ENCODE results near the gene AHCYL2.

- TF ChIP-seq CTCF (conservative IDR thresholded peaks at IDR 0.05; ENCODE audit: low read length) (no peak), EZH2phosphoT487 (IDR thresholded peaks at IDR 0.05; ENCODE audit: borderline replicate concordance, low read depth, low read length) (no peak)
Observed at GRCh38 chr7:129228633-129229032, 3.8 kb downstream of the AHCYL2 start.

Data from OCI-LY7 (cell line).